Neural cell (in vitro differentiated cells): ENCODE data around the gene ERBB2. TPM values are rescaled to one million over a fixed set of nuclear protein-coding genes. Genes with fewer than 3 reads are reported as not detected.

Experiments used
- H2AFZ ChIP-seq: fragments of 200-600, 300-800 bp; sonication (generic), shearing (Covaris generic); 2 replicates; pipeline ENCODE4 v1.6.0; 2014; ENCODE audit warnings: low read depth, mild to moderate bottlenecking, antibody characterized with exemption, low read length, moderate library complexity
- H3F3A ChIP-seq: fragments of 200-600 bp; shearing (Covaris generic); 2 replicates; pipeline ENCODE4 v1.6.1; 2016; ENCODE audit warnings: mild to moderate bottlenecking, moderate library complexity, mixed read lengths, antibody characterized with exemption, low read length; ENCODE audit not compliant: insufficient read depth, poor library complexity, severe bottlenecking
- H3K27ac ChIP-seq: fragments of 200-600, 300-800 bp; sonication (generic), shearing (Covaris generic); 2 replicates; pipeline ENCODE4 v1.5.1; 2014; ENCODE audit warnings: mild to moderate bottlenecking, low read length, moderate library complexity
- H3K27me3 ChIP-seq: fragments of 300-800, 200-600 bp; sonication (generic), shearing (Covaris generic); 2 replicates; pipeline ENCODE4 v1.6.0; 2014; ENCODE audit warnings: mild to moderate bottlenecking, low read depth, low read length, moderate library complexity; ENCODE audit not compliant: insufficient read depth
- H3K36me3 ChIP-seq: fragments of 300-800, 200-600 bp; sonication (generic), shearing (Covaris generic); 2 replicates; pipeline ENCODE4 v1.5.1; 2014; ENCODE audit warnings: mild to moderate bottlenecking, antibody characterized with exemption, low read length, moderate library complexity; ENCODE audit not compliant: insufficient read depth
- H3K4me2 ChIP-seq: fragments of 300-800, 200-600 bp; sonication (generic), shearing (Covaris generic); 2 replicates; pipeline ENCODE4 v1.6.0; 2014; ENCODE audit warnings: mild to moderate bottlenecking, low read length
- H3K4me3 ChIP-seq: fragments of 300-800, 200-600 bp; sonication (generic), shearing (Covaris generic); 2 replicates; pipeline ENCODE4 v1.5.1; 2014; ENCODE audit warnings: mild to moderate bottlenecking, low read length, moderate library complexity
- H3K79me2 ChIP-seq: fragments of 200-600 bp; shearing (Covaris generic); replicated peaks from 2 replicates; pipeline ENCODE4 v1.6.0; 2014; ENCODE audit warnings: mild to moderate bottlenecking, low read length, moderate library complexity; ENCODE audit not compliant: insufficient read depth
- H3K9ac ChIP-seq: fragments of 300-800, 200-600 bp; sonication (generic), shearing (Covaris generic); 2 replicates; pipeline ENCODE4 v1.6.1; 2016; ENCODE audit warnings: mild to moderate bottlenecking, low read length, mixed read lengths
- H3K9me2 ChIP-seq: fragments of 200-600 bp; shearing (Covaris generic); 2 replicates; pipeline ENCODE4 v1.6.1; 2016; ENCODE audit warnings: mild to moderate bottlenecking, low read length, mixed read lengths; ENCODE audit not compliant: insufficient read depth
- H3K9me3 ChIP-seq: fragments of 200-600, 300-800 bp; sonication (generic), shearing (Covaris generic); 2 replicates; pipeline ENCODE4 v1.6.1; 2016; ENCODE audit warnings: mild to moderate bottlenecking, mixed run types, low read length, moderate library complexity, mixed read lengths
- H4K20me1 ChIP-seq: fragments of 200-600 bp; shearing (Covaris generic); 2 replicates; pipeline ENCODE4 v1.6.1; 2016; ENCODE audit warnings: mild to moderate bottlenecking, mixed run types; ENCODE audit not compliant: insufficient read depth
- CTCF ChIP-seq: fragments of 450-650 bp; IDR thresholded peaks from 2 replicates; pipeline ENCODE4 v1.5.1; 2014; ENCODE audit warnings: antibody characterized with exemption, mild to moderate bottlenecking, moderate library complexity; ENCODE audit not compliant: poor library complexity, severe bottlenecking
- EP300 ChIP-seq: fragments of 450-650 bp; conservative IDR thresholded peaks from 2 replicates; pipeline ENCODE4 v1.6.1; 2014; ENCODE audit warnings: antibody characterized with exemption, mild to moderate bottlenecking, moderate library complexity; ENCODE audit not compliant: poor library complexity, severe bottlenecking
- EZH2 ChIP-seq: fragments of 200-600, 300-800 bp; shearing (Covaris generic), sonication (generic); IDR thresholded peaks from 2 replicates; pipeline ENCODE4 v1.6.1; 2014; ENCODE audit warnings: antibody characterized with exemption, low read length, borderline replicate concordance, mild to moderate bottlenecking; ENCODE audit not compliant: insufficient read depth, poor library complexity, severe bottlenecking
- MXI1 ChIP-seq: fragments of 450-650 bp; conservative IDR thresholded peaks from 2 replicates; pipeline ENCODE4 v1.6.1; 2014; ENCODE audit warnings: antibody characterized with exemption, mild to moderate bottlenecking; ENCODE audit not compliant: poor library complexity, severe bottlenecking
- POLR2AphosphoS5 ChIP-seq: IDR thresholded peaks from 2 replicates; pipeline ENCODE4 v1.6.1; 2012
- RAD21 ChIP-seq: fragments of 450-650 bp; conservative IDR thresholded peaks from 2 replicates; pipeline ENCODE4 v1.6.1; 2014; ENCODE audit warnings: antibody characterized with exemption, mild to moderate bottlenecking, moderate library complexity
- REST ChIP-seq: IDR thresholded peaks from 2 replicates; pipeline ENCODE4 v1.6.1; 2012; ENCODE audit warnings: borderline replicate concordance
- SMC3 ChIP-seq: fragments of 450-650 bp; conservative IDR thresholded peaks from 2 replicates; pipeline ENCODE4 v1.6.1; 2014; ENCODE audit warnings: antibody characterized with exemption, mild to moderate bottlenecking, moderate library complexity; ENCODE audit not compliant: poor library complexity
- TAF1 ChIP-seq: IDR thresholded peaks from 2 replicates; pipeline ENCODE4 v1.6.1; 2012; ENCODE audit warnings: low read depth
- polyA plus RNA-seq: library from polyadenylated mRNA; depleted of rRNA; stranded (reverse); fragments of >200 nt; gene quantifications from 2 replicates; pipeline ENCODE4 v1.2.3, GENCODE V29; 2014

ERBB2 gene
- polyA plus RNA-seq, 1 donor from 2014 or later = 16.0 TPM

DNA sequence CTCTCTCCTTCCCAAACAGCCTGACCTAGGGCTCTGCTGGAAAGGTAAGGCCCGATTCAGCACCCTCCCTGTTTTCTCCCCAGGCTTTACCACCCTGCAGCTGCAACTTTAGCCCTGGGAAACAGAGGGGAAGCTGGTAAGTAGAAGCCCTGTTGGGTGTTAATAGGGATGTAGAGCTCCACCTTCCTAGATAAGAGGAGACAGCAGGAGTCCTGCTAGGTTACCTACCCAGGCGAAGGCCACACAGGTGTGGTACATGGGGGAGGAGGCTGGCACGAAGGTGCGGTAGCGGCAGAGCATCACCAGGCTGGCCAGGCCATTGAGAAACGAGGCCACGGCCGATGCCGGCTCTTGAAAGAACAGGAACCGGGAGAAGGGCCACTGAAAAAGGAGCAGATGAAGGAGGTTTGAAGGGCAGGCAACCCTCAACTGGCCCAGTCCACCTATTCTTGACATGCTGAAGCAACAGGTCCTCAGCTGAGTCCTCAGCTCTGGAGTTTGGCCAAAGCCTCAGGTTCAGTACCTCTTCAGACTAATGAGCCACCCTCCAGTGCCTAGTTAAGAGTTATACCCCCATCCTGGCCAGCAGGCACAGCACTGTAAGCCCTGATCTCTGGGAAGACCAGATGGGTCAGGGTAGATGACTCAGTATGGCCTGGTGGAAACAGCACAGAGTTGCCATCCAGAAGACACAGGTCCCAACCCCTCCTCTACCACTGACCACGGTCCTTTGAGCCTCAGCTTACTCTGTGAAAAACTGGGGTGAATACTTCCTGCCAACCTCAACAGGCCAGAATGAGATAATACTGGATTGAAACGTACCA is 15.3 kb upstream of the ERBB2 start:
- TF ChIP-seq EZH2 (no peak), MXI1 (no peak), CTCF (no peak), REST (no peak), EP300 (no peak), POLR2AphosphoS5 (no peak), TAF1 (no peak), SMC3 (no peak), RAD21 (no peak)
- Histone ChIP-seq H3K36me3 (no peaks in the 10 kb centered on the region), H4K20me1 (no peaks in the 10 kb centered on the region), H3K9me3 (no peaks in the 10 kb centered on the region), H3K79me2 (no peaks in the 10 kb centered on the region), H3K4me2 (no peak overlapping the region), H3K9me2 (no peaks in the 10 kb centered on the region), H3K4me3 (no peak overlapping the region), H3F3A (no peaks in the 10 kb centered on the region), H3K27ac (no peak overlapping the region), H3K9ac (no peak overlapping the region), H2AFZ (no peak overlapping the region), H3K27me3 (no peaks in the 10 kb centered on the region)

DNA sequence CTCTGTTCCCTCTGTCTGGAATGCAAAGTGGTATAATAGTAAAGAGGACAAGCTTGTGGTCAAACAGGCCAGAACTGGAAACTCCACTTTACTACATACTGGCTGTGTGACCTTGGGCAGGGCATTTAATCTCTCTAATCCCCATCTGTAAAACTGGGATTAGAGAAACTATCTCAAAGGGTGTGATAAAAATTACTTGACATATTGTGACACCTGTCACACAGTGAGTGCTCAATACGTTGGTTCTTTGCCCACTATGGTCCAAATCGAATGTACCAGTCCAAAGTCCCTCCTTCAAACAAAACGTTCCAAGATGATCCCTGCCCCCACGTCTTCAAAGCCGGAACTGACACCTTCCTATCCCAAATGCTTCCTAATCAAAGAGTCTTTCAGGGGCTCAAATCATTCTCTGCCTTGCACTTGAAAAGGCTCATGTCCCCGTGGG is 12.7 kb upstream of the ERBB2 start:
- peak overlapping the region; percentile 53 for H3K4me2 ChIP-seq
- TF ChIP-seq POLR2AphosphoS5 = no peak
- TF ChIP-seq EZH2 = no peak
- TF ChIP-seq MXI1 = no peak
- TF ChIP-seq TAF1 = no peak
- TF ChIP-seq SMC3 = no peak
- no peak for TF ChIP-seq RAD21
- TF ChIP-seq EP300 = no peak
- TF ChIP-seq CTCF = no peak
- no peak for TF ChIP-seq REST
- H3F3A ChIP-seq = no peaks in the 10 kb centered on the region
- H4K20me1 ChIP-seq = no peaks in the 10 kb centered on the region
- H3K9me3 ChIP-seq = no peaks in the 10 kb centered on the region
- H3K27ac ChIP-seq = peak overlapping the region; percentile 96
- H3K9ac ChIP-seq = peak overlapping the region; percentile 87
- peak overlapping the region; percentile 80 for H3K4me3 ChIP-seq
- H3K9me2 ChIP-seq = no peaks in the 10 kb centered on the region
- H3K36me3 ChIP-seq = no peaks in the 10 kb centered on the region
- no peaks in the 10 kb centered on the region for H3K27me3 ChIP-seq
- no peaks in the 10 kb centered on the region for H3K79me2 ChIP-seq
- H2AFZ ChIP-seq = peak overlapping the region; percentile 99
